Spleen (tissue), 11 donors: ENCODE measurements around the gene MEGF9. TPM values are rescaled to one million over a fixed set of nuclear protein-coding genes. Genes with fewer than 3 reads are reported as not detected.

Source experiments
- DNase-seq: peaks from one replicate; pipeline ENCODE4 v3.0.0-alpha.2; 2020
- H3K27ac ChIP-seq, 8 donors: fragments of 200-600 bp; sonication (generic) in 7 of 8; 1 replicate in 4 of 8; 2 replicates in 4 of 8; pipeline versions ENCODE4 v1.5.0 to v1.8.0; 2016 to 2021; ENCODE audit warnings: inconsistent platforms in 4 of 8, mild to moderate bottlenecking in 4 of 8, moderate library complexity in 1 of 8
- H3K27me3 ChIP-seq, 7 donors: fragments of 200-600 bp; sonication (generic) in 6 of 7; replicated peaks in 1 of 7; 1 replicate in 4 of 7; 2 replicates in 3 of 7; pipeline versions ENCODE4 v1.5.0 to v1.8.0; 2016 to 2021; ENCODE audit warnings: inconsistent platforms in 3 of 7, mild to moderate bottlenecking in 1 of 7
- H3K36me3 ChIP-seq, 6 donors: fragments of 200-600 bp; sonication (generic) in 5 of 6; 1 replicate in 4 of 6; 2 replicates in 2 of 6; pipeline versions ENCODE4 v1.5.0 to v1.8.0; 2016 to 2021; ENCODE audit warnings: inconsistent platforms in 2 of 6
- H3K4me1 ChIP-seq, 6 donors: fragments of 200-600 bp; sonication (generic) in 5 of 6; 1 replicate in 3 of 6; 2 replicates in 3 of 6; pipeline versions ENCODE4 v1.5.0 to v1.8.0; 2016 to 2021; ENCODE audit warnings: inconsistent platforms in 3 of 6
- H3K4me3 ChIP-seq, 8 donors: fragments of 200-600 bp; sonication (generic) in 7 of 8; 1 replicate in 4 of 8; 2 replicates in 4 of 8; pipeline versions ENCODE4 v1.5.0 to v1.8.0; 2016 to 2021; ENCODE audit warnings: inconsistent platforms in 4 of 8, mild to moderate bottlenecking in 4 of 8, moderate library complexity in 2 of 8
- H3K9me3 ChIP-seq, 8 donors: fragments of 200-600 bp; sonication (generic) in 7 of 8; 1 replicate in 4 of 8; 2 replicates in 4 of 8; pipeline versions ENCODE4 v1.5.0 to v1.8.0; 2016 to 2021; ENCODE audit warnings: inconsistent platforms in 4 of 8
- POLR2A ChIP-seq, 3 donors: fragments of 450-650 bp; IDR thresholded peaks; one replicate each; pipeline ENCODE4 v1.5.1; 2017; ENCODE audit warnings: antibody characterized with exemption in 3 of 3, mild to moderate bottlenecking in 1 of 3
- POLR2AphosphoS5 ChIP-seq, 3 donors: sonication (generic); formaldehyde crosslinking; IDR thresholded peaks; one replicate each; pipeline ENCODE4 v1.5.1; 2017; ENCODE audit warnings: antibody characterized with exemption in 3 of 3
- WGBS, 5 donors: extraction: QIAGEN DNeasy Blood & Tissue Kit in 3 of 5; methylation state at CpG; one replicate each; pipeline versions ENCODE4 v1.1.5 to v1.1.7; 2013 to 2018; 5-methylcytosine and 5-hydroxymethylcytosine counted together
- intact Hi-C: fragments of 100-400 bp; cut with DNase I; formaldehyde crosslinking; loops from one replicate; pipeline ENCODE4 v1.15.0; 2023; ENCODE audit warnings: low total_unique reads
- polyA plus RNA-seq, 3 donors: library from polyadenylated mRNA; stranded (reverse); fragments of 200-250 nt; gene quantifications; one replicate each; pipeline ENCODE4 v1.2.1, GENCODE V29; 2013
- total RNA-seq, 7 donors: library from RNA; depleted of rRNA in 3 of 7; stranded (reverse); fragments of >200 nt in 3 of 7; fragmentation: NEBNext Ultra II Directional in 4 of 7; extraction: Animal tissue kit (Norgen Biotek cat#: 25700) in 4 of 7; gene quantifications; one replicate each; pipeline versions ENCODE4 v1.1.0 to v1.2.1, GENCODE V29; 2016 to 2021
- TF ChIP-seq, protein P1 (sequence below), 11 experiments: fragments of 200-600 bp in 7 of 11; fragments of 450-650 bp in 4 of 11; sonication (generic) in 4 of 11; IDR thresholded peaks in 8 of 11; conservative IDR thresholded peaks in 3 of 11; 1 replicate in 7 of 11; 2 replicates in 4 of 11; pipeline versions ENCODE4 v1.4.0 to v1.8.0; 2016 to 2021; ENCODE audit warnings: antibody characterized with exemption in 11 of 11, inconsistent platforms in 4 of 11, mild to moderate bottlenecking in 1 of 11
- donor health status: healthy with polysubstance abuse.
- donor health status: DM: no; HTN: no; CAD: no; lungs with moderate emphysema.
- donor health status: DM: no; HTN: no; CAD: no.
- donor health status: Bipolar disorder and iron deficiency.
- donor health status: healthy.
- donor health status: DM: no; HTN: no; CAD: no.
- donor health status: DM: yes; HTN: yes; CAD: no.

The MEGF9 gene
- total and polyA plus RNA-seq, 10 donors: 2.2 to 57.3 (median 30.7) TPM

DNA sequence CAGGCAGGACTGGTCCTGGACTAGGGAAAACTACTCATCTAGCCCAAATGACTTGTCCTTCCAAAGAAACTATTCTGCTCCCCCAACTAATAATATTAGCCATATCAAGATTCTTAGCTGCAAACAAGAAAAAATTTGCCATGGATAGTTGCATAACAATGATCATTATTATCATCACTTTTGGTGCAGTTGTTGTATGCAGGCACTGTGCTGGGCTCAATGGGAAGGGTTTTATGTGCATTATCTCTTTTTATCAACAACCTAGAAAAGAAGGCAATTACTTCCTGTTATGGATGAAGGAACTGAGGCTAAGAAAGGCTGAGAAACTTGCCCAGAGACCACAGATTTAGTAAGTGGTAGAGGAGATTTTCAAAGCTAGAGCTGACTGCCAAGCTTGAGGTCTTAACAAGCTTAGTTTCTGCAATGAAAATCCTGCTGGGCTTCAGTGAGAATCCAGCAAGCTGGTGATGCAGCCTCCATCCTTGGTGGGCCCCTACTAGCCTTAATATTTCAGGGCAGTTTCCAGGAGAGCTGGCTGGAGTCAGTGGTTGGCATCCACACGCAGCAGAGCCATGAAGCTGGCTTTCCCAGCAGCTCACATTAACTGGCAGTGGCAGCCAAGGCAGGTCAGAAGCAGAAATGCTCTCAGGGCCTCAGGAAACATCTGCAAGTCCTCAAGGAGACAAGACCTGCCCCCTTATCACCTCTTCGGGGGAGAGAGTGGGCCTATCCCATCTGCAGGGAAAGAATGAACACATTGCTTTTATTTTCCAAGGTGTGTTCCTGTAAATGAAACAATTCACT lies 20.5 kb upstream of the MEGF9 start:
- intact Hi-C loops: no loop called here
- Histone ChIP-seq H3K36me3 (no peaks in the 10 kb centered on the region), H3K27me3 (no peaks in the 10 kb centered on the region), H3K27ac (peak overlapping the region in 7 of 8 donors; percentile 78 to 97 (median 90)), H3K4me3 (peak overlapping the region in 1 of 8 donors; percentile 50), H3K4me1 (peaks cover 0 to 74% (median 23%) of the 10 kb centered on the region in 6 donors), H3K9me3 (no peaks in the 10 kb centered on the region)
- DNase-seq: no peak
- TF ChIP-seq POLR2A (IDR thresholded peaks at IDR 0.05): no peak
- TF ChIP-seq POLR2AphosphoS5 (IDR thresholded peaks at IDR 0.05): peak in 1 of 3 donors; percentile 43
- 15 to 35% (median 25%) methylated on average over 2 of the region's 2 CpGs for WGBS, 5 donors

DNA sequence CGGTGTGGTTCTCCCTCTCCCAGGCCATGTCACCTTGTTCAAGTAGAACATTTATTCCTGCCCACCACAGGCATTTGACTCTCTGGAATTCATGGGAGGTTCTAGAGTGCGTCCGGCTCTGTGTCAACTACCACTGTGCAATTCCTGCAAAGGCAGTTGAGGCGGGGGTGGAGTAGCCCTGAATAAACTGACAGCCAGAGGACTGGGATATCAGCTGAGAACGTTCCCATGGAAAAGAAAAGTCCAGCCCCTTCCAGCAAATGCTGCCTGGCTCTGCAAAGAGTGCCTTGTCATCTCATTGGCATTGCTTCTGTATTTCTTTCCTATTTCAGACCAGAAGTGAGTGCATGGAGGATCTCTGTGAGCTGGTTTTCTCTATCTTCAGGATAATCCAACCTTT lies 18.9 kb upstream of the MEGF9 start:
- no peak for DNase-seq
- no peak overlapping the region for H3K4me3 ChIP-seq
- no peak for TF ChIP-seq POLR2AphosphoS5 (IDR thresholded peaks at IDR 0.05)
- TF ChIP-seq POLR2A (IDR thresholded peaks at IDR 0.05): no peak
- TF ChIP-seq, protein P1, sequence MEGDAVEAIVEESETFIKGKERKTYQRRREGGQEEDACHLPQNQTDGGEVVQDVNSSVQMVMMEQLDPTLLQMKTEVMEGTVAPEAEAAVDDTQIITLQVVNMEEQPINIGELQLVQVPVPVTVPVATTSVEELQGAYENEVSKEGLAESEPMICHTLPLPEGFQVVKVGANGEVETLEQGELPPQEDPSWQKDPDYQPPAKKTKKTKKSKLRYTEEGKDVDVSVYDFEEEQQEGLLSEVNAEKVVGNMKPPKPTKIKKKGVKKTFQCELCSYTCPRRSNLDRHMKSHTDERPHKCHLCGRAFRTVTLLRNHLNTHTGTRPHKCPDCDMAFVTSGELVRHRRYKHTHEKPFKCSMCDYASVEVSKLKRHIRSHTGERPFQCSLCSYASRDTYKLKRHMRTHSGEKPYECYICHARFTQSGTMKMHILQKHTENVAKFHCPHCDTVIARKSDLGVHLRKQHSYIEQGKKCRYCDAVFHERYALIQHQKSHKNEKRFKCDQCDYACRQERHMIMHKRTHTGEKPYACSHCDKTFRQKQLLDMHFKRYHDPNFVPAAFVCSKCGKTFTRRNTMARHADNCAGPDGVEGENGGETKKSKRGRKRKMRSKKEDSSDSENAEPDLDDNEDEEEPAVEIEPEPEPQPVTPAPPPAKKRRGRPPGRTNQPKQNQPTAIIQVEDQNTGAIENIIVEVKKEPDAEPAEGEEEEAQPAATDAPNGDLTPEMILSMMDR (IDR thresholded peaks at IDR 0.05 in 8 of 11, conservative IDR thresholded peaks at IDR 0.05 in 3 of 11): no peak
- peak overlapping the region in 5 of 8 donors; percentile 35 to 97 (median 90) for H3K27ac ChIP-seq
- H3K36me3 ChIP-seq: no peaks in the 10 kb centered on the region
- H3K9me3 ChIP-seq: no peaks in the 10 kb centered on the region
- peaks cover 0 to 84% (median 23%) of the 10 kb centered on the region in 6 donors for H3K4me1 ChIP-seq
- no peaks in the 10 kb centered on the region for H3K27me3 ChIP-seq
- intact Hi-C loops: no loop called here
- WGBS, 5 donors: 75 to 87% (median 86%) methylated on average over 5 of the region's 5 CpGs

DNA sequence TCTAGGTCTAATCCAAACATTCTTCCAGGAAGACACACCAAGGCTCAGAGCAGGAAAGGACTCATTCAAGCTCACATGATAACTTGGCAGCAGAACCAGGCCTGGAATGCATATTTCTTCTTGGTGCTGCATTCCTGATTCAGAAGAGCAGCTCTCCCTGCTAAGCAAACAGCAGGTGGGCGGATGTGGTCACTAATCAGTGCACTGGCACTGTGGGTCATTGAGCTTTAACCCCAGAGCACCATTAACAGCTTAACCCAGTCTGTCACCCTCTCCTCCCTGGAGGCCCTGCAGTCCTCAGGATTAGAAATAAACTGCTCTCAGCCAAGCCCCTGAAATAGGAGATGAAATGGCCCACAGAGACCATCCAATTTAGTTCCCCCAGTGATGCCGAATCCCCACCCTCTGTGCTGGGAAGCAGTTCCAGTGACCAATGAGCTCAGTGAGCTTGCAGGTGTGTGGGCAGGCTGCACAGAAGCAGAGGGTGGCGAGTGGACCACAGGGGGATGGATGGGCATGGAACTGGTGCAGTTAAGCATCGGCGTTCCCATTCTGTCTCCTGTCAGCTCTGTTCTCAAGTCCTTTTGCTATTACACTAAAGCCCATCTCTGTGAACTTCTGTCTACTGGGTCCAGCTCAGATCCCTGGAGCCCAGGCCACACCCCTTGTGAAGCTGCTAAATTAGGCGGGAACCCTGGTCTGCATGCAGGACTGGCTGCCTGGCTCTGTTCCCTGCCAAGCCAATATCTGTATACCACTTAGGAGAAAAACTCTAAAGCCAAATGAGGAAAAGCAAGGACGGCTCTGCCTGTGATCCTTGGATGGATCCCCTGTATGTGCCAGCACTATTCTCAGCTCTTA lies 16.6 kb upstream of the MEGF9 start:
- no peaks in the 10 kb centered on the region for H3K9me3 ChIP-seq
- intact Hi-C loops: no loop called here
- no peak for DNase-seq
- peaks cover 0 to 64% (median 19%) of the 10 kb centered on the region in 6 donors for H3K4me1 ChIP-seq
- H3K27ac ChIP-seq: peak overlapping the region in 2 of 8 donors; percentile 6 to 97
- no peaks in the 10 kb centered on the region for H3K36me3 ChIP-seq
- H3K27me3 ChIP-seq: no peaks in the 10 kb centered on the region
- TF ChIP-seq, protein P1 (IDR thresholded peaks at IDR 0.05 in 8 of 11, conservative IDR thresholded peaks at IDR 0.05 in 3 of 11): no peak
- no peak for TF ChIP-seq POLR2A (IDR thresholded peaks at IDR 0.05)
- 85 to 94% (median 88%) methylated on average over 7 of the region's 7 CpGs for whole genome bisulfite sequencing, 5 donors
- H3K4me3 ChIP-seq: no peak overlapping the region

DNA sequence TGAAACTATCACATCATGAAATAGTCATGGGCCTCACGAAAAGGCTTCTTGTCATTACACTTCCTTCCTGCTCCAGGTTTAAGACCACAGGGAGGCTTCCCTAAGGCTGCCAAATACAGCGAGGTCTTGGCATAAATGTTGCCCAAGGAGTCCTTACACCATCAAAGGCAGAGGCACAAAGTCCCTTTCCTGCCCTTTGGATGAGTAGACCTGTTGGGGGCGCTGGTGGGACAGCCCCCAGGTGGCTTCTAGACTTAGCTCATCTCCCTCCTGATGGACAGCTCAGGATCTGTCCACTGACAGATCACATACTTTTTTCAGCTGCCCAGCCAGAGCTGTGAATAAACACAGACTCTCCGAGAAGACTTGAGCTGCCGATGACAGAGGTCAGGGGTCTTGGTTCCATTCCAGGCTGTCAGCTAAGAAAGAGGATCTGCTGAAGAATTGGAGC lies 15.5 kb upstream of the MEGF9 start:
- Histone ChIP-seq H3K4me1 (peaks cover 0 to 54% (median 9%) of the 10 kb centered on the region in 6 donors), H3K27ac (peak overlapping the region in 5 of 8 donors; percentile 15 to 97 (median 41)), H3K9me3 (no peaks in the 10 kb centered on the region), H3K4me3 (no peak overlapping the region), H3K27me3 (no peaks in the 10 kb centered on the region), H3K36me3 (no peaks in the 10 kb centered on the region)
- DNase-seq: no peak
- WGBS, 5 donors: 45 to 59% (median 48%) methylated on average over 4 to 5 of the region's 5 CpGs
- intact Hi-C loops: no loop called here
- no peak for TF ChIP-seq POLR2AphosphoS5 (IDR thresholded peaks at IDR 0.05)
- TF ChIP-seq, protein P1 (IDR thresholded peaks at IDR 0.05 in 8 of 11, conservative IDR thresholded peaks at IDR 0.05 in 3 of 11): peak in 1 of 11 experiments; percentile 18
- no peak for TF ChIP-seq POLR2A (IDR thresholded peaks at IDR 0.05)
